ENCODE results near the gene CCL8.

DNA sequence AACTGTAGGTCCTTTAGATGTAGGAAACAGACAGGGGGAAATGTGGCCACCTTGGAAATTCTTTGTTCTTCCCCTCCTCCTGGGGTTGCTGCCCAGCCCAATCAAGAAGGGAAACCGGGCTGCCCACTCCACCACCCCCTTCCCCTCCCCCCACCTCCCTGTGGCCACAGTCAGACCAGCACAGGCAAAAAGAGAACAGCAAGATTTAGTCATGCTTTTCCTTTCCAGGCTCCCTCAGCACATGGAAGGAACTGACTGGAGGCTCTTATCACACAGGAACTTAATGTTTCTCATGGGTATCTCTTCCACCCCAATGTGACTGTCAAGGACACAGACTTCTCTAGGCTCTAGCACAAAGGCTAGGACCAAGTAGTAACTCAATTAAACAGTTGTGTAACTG is 46.8 kb downstream of the CCL8 start:
- TF ChIP-seq, protein P1, sequence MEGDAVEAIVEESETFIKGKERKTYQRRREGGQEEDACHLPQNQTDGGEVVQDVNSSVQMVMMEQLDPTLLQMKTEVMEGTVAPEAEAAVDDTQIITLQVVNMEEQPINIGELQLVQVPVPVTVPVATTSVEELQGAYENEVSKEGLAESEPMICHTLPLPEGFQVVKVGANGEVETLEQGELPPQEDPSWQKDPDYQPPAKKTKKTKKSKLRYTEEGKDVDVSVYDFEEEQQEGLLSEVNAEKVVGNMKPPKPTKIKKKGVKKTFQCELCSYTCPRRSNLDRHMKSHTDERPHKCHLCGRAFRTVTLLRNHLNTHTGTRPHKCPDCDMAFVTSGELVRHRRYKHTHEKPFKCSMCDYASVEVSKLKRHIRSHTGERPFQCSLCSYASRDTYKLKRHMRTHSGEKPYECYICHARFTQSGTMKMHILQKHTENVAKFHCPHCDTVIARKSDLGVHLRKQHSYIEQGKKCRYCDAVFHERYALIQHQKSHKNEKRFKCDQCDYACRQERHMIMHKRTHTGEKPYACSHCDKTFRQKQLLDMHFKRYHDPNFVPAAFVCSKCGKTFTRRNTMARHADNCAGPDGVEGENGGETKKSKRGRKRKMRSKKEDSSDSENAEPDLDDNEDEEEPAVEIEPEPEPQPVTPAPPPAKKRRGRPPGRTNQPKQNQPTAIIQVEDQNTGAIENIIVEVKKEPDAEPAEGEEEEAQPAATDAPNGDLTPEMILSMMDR (conservative IDR thresholded peaks at IDR 0.05; ENCODE audit: low read depth, low read length) = no peak
- TF ChIP-seq EZH2 (IDR thresholded peaks at IDR 0.05; ENCODE audit: borderline replicate concordance, low read depth, low read length, poor library complexity, severe bottlenecking) = no peak
